GM21529 (cell line): Measurements from ENCODE around the gene CACNG7.
A peak's percentile ranks its signal among the peaks of the same experiment; 100 is the strongest.

ENCODE experiments used
- ATAC-seq: cut with Tn5 transposase; IDR thresholded peaks from one replicate; pipeline ENCODE4 v1.9.1; 2021; ENCODE audit not compliant: unreplicated experiment

The CACNG7 gene

GRCh38 chr19:53878776-53879139 lies 30.3 kb upstream of the CACNG7 start:
- no peak for ATAC-seq

GRCh38 chr19:53879140-53880081 lies 29.7 kb upstream of the CACNG7 start:
- ATAC-seq = peak; percentile 85

GRCh38 chr19:53880711-53881481 lies 28.2 kb upstream of the CACNG7 start:
- ATAC-seq = no peak

- no peak for ATAC-seq
Observed at GRCh38 chr19:53881482-53882390, 27.3 kb upstream of the CACNG7 start, which contains the start of gene PRKCG. Gene PRKCG (plus strand): TSS chr19:53882197. CDS start chr19:53882495, 298 bp downstream.

DNA sequence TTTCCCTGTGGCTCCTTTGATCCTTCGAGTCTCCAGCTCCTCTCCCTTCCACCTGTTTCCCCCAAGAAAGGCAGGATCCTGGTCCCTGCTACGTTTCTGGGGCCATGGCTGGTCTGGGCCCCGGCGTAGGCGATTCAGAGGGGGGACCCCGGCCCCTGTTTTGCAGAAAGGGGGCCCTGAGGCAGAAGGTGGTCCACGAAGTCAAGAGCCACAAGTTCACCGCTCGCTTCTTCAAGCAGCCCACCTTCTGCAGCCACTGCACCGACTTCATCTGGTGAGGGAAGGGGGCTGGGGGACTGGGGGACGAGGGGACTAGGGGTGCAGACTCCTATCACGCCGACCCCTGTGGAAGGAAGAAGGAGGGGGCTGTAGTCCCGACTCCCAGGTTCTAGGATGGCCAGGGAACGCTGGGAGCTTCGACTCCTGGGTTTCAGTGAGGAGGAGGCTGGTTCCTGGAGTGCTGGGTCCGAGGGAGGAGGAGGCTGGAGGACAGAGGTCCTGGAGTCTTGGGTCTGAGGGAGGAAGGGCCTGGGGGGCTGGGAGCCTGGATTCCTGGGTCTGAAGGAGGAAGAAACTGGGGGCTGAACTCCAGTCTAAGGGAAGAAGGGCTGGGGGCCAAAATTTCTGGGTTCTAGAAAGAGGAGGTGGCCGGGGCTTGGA lies 26.6 kb upstream of the CACNG7 start:
- ATAC-seq = no peak

- ATAC-seq = no peak
Observed at GRCh38 chr19:53883231-53883661, 25.8 kb upstream of the CACNG7 start.

GRCh38 chr19:53883741-53884140 lies 25.3 kb upstream of the CACNG7 start:
- ATAC-seq = no peak

- no peak for ATAC-seq
Observed at GRCh38 chr19:53884256-53884655, 24.8 kb upstream of the CACNG7 start.

GRCh38 chr19:53885036-53885435 lies 24.0 kb upstream of the CACNG7 start:
- no peak for ATAC-seq

- no peak for ATAC-seq
Observed at GRCh38 chr19:53892301-53892980, 16.6 kb upstream of the CACNG7 start.

DNA sequence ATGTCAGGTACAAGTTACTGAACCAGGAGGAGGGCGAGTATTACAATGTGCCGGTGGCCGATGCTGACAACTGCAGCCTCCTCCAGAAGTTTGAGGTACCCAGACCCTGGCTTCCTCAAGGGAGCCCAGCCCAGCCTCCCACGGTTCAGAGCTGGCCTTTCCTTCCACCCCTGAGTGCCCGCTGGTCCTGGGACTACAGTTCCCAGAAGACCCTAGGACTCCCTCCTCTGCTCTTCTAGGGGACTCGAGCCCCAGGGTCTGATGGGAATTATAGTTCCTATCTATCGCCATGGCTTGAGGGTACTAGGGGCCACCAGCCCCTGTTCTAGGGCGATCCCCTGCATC lies 16.1 kb upstream of the CACNG7 start:
- ATAC-seq = no peak

- no peak for ATAC-seq
Observed at GRCh38 chr19:53894707-53895106, 14.4 kb upstream of the CACNG7 start.

GRCh38 chr19:53896682-53897081 lies 12.4 kb upstream of the CACNG7 start:
- ATAC-seq = no peak

GRCh38 chr19:53897459-53897858 lies 11.6 kb upstream of the CACNG7 start:
- no peak for ATAC-seq

GRCh38 chr19:53898166-53898565 lies 10.9 kb upstream of the CACNG7 start:
- ATAC-seq = no peak

DNA sequence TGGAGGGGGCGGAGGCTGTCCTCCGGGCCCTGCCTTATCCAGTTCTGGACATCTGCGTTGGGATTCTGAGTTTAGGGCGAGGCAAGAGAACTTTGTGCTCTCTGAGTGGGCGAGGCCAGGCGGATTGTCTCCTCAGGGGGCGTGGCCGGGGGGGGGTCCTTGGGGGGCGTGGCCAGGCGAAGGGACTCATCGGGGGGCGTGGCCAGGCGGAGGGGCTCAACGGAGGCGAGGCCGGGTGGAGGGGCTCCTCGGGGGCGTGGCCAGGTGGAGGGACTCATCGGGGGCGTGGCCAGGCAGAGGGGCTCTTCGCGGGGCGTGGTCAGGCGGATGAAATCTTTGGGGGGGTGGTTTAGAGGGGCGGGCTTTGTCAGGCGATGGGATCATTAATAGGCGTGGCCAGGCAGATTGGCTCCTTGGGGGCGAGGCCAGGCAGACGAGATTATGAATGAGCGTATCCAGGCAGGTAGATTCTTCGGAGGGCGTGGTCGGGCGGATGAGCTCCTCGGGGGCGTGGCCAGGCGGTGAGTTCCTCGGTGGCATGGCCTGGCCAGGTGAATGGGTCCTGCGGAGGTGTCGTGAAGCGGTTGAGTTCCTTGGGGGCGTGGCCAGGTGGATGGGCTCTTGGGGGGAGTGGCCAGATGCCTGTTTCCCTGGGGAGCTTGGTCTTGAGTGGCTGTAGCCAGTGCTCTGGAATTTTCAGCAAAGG lies 10.3 kb upstream of the CACNG7 start:
- no peak for ATAC-seq

DNA sequence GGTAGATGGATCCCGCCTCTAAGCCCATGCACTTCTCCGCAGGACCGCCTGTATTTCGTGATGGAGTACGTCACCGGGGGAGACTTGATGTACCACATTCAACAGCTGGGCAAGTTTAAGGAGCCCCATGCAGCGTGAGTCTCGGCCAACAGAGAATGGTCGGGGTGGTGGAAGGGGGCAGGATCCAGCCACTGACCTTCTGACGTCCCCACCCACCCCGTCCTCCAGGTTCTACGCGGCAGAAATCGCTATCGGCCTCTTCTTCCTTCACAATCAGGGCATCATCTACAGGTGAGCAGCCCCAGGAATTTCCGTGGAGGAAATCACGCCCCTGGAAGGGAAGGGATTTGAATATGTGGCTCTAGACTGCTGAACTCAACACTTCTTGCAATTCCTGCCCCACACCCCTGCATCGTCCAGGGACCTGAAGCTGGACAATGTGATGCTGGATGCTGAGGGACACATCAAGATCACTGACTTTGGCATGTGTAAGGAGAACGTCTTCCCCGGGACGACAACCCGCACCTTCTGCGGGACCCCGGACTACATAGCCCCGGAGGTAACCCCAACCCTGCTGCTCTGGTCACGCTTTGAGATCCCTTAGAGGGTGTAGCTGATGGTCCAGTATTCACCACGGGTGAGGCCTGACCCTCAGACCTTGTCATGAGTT lies 8.8 kb upstream of the CACNG7 start:
- ATAC-seq = no peak

- no peak for ATAC-seq
Observed at GRCh38 chr19:53903055-53903680, 5.9 kb upstream of the CACNG7 start.
